PC-9 (cell line): ENCODE results near the gene LSM7. TPM values are rescaled to one million over a fixed set of nuclear protein-coding genes. Genes with fewer than 3 reads are reported as not detected.

Experiments
- BruUV-seq: library from RNA; stranded (reverse); fragments of 400-500 nt; replicated peaks from 2 replicates; lab custom pipeline; 2021; lab: Mats Ljungman, UMichigan
- CTCF ChIA-PET: fragments of 300-600 bp; sonication (Branson Sonifier 250); formaldehyde crosslinking; loops from one replicate; lab custom pipeline; 2022; ENCODE audit warnings: antibody characterized with exemption; lab: Charles Lee
- POLR2A ChIA-PET: fragments of 300-600 bp; sonication (Branson Sonifier 250); formaldehyde crosslinking; loops from one replicate; lab custom pipeline; 2022; ENCODE audit warnings: antibody characterized with exemption; ENCODE audit not compliant: unreplicated experiment; lab: Charles Lee
- DNase-seq, 2 experiments: peaks; one replicate each; pipeline versions ENCODE4 v3.0.0 to v3.0.0-alpha.2; 2015 to 2022; ENCODE audit warnings: mixed read lengths in 1 of 2
- H2AFZ ChIP-seq: fragments of 200-600 bp; sonication (generic); 2 replicates; pipeline ENCODE4 v1.8.1; 2017; ENCODE audit warnings: antibody characterized with exemption
- H3F3A ChIP-seq: fragments of 200-600 bp; sonication (generic); 2 replicates; pipeline ENCODE4 v1.8.1; 2017; ENCODE audit warnings: antibody characterized with exemption, mild to moderate bottlenecking, low read depth; ENCODE audit not compliant: insufficient read depth
- H3K27ac ChIP-seq: fragments of 200-600 bp; sonication (generic); 2 replicates; pipeline ENCODE4 v1.6.1; 2016; ENCODE audit warnings: mixed run types
- H3K27me3 ChIP-seq: fragments of 200-600 bp; sonication (generic); 2 replicates; pipeline ENCODE4 v1.6.1; 2016; ENCODE audit warnings: low read depth, mixed run types; ENCODE audit not compliant: insufficient read depth
- H3K36me3 ChIP-seq: fragments of 200-600 bp; sonication (generic); 2 replicates; pipeline ENCODE4 v1.6.1; 2016; ENCODE audit warnings: low read depth, mixed run types
- H3K4me1 ChIP-seq: fragments of 200-600 bp; sonication (generic); replicated peaks from 2 replicates; pipeline ENCODE4 v1.6.1; 2016; ENCODE audit warnings: mixed run types; ENCODE audit not compliant: insufficient read depth
- H3K4me2 ChIP-seq: fragments of 200-600 bp; sonication (generic); 2 replicates; pipeline ENCODE4 v1.6.1; 2017; ENCODE audit warnings: mixed run types
- H3K4me3 ChIP-seq: fragments of 200-600 bp; sonication (generic); 2 replicates; pipeline ENCODE4 v1.6.1; 2016; ENCODE audit warnings: mixed run types
- H3K79me2 ChIP-seq: fragments of 200-600 bp; sonication (generic); 2 replicates; pipeline ENCODE4 v1.6.1; 2017; ENCODE audit warnings: low read depth, mixed run types
- H3K9me2 ChIP-seq: fragments of 200-600 bp; sonication (generic); 2 replicates; pipeline ENCODE4 v1.8.1; 2017; ENCODE audit warnings: mild to moderate bottlenecking; ENCODE audit not compliant: insufficient read depth
- H3K9me3 ChIP-seq: fragments of 200-600 bp; sonication (generic); 2 replicates; pipeline ENCODE4 v1.8.1; 2016; ENCODE audit warnings: low read depth; ENCODE audit not compliant: insufficient read depth
- H4K20me1 ChIP-seq: fragments of 200-600 bp; sonication (generic); 2 replicates; pipeline ENCODE4 v1.8.1; 2017; ENCODE audit not compliant: insufficient read depth
- EZH2 ChIP-seq: fragments of 200-600 bp; sonication (generic); IDR thresholded peaks from 2 replicates; pipeline ENCODE4 v1.8.0; 2017; ENCODE audit warnings: antibody characterized with exemption, low read depth
- intact Hi-C: fragments of 100-400 bp; cut with micrococcal nuclease; formaldehyde crosslinking; loops from one replicate; pipeline ENCODE4 v1.10.0; 2022; ENCODE audit not compliant: unreplicated experiment
- total RNA-seq: library from RNA; stranded (reverse); gene quantifications from 2 replicates; pipeline ENCODE4 v1.2.3, GENCODE V29; 2021
- TF ChIP-seq, protein P1 (sequence below): fragments of 200-600 bp; sonication (generic); conservative IDR thresholded peaks from 2 replicates; pipeline ENCODE4 v1.6.1; 2017; ENCODE audit warnings: mixed run types, antibody characterized with exemption, mild to moderate bottlenecking, moderate library complexity

LSM7 gene
- total RNA-seq, 1 experiment from 2014 or later, result 80.2 TPM

DNA sequence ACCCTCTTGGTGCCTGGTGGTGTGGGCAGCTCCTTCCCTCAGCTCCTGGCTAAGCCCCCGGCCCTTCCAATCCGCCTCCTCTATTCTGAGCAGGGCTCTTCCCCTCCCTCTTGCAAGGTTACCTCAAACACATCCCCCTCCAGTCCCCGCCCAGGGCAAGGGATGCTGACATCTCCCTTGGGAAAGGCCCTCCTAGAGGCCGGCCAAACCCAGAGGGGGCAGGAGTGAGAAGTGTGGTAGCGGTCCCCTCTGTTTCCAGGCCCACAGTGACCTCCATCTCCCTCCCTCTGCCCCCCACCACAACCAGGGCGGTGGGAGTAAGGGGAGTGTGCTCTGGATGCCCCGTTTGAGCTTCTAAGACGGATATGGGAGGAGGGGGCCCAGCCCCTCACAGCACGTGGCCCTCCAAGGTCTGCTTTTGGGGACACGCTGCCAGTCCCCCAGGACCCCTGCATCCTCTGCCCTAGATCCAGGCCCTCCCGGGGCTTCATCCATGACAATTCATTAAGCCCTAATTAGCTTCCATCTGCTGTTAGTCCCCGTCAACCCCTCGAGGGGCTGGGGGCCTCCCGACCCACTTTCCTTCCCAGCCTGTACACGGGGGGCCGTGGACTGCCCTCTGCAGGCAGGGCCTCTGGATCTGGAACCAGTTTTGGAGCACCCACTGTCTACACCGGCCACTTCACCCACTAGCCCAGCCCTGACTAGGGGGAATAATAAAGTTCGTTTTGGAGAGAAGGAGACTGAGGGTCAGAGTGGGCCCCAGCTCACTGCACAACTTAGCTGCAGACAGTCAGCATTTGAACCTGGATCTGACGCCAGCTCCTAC lies 22.7 kb downstream of the LSM7 start:
- Histone ChIP-seq H3K4me2 (no peak overlapping the region), H3K4me3 (no peak overlapping the region), H3K36me3 (no peaks in the 10 kb centered on the region), H2AFZ (no peak overlapping the region), H3K9me2 (no peaks in the 10 kb centered on the region), H3K79me2 (no peaks in the 10 kb centered on the region), H3K27ac (no peak overlapping the region), H4K20me1 (no peaks in the 10 kb centered on the region), H3K27me3 (0 out of 2 replicates have a peak, but pooled peaks cover 3% of the 10 kb centered on the region), H3K9me3 (no peaks in the 10 kb centered on the region), H3K4me1 (no peaks in the 10 kb centered on the region), H3F3A (no peaks in the 10 kb centered on the region)
- DNase-seq, result no peak
- ChIA-PET CTCF (no interaction called here), POLR2A (no interaction called here)
- no TSS peak for BruUV-seq
- intact Hi-C loops, result no loop called here
- TF ChIP-seq EZH2, result no peak
- TF ChIP-seq, protein P1, sequence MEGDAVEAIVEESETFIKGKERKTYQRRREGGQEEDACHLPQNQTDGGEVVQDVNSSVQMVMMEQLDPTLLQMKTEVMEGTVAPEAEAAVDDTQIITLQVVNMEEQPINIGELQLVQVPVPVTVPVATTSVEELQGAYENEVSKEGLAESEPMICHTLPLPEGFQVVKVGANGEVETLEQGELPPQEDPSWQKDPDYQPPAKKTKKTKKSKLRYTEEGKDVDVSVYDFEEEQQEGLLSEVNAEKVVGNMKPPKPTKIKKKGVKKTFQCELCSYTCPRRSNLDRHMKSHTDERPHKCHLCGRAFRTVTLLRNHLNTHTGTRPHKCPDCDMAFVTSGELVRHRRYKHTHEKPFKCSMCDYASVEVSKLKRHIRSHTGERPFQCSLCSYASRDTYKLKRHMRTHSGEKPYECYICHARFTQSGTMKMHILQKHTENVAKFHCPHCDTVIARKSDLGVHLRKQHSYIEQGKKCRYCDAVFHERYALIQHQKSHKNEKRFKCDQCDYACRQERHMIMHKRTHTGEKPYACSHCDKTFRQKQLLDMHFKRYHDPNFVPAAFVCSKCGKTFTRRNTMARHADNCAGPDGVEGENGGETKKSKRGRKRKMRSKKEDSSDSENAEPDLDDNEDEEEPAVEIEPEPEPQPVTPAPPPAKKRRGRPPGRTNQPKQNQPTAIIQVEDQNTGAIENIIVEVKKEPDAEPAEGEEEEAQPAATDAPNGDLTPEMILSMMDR, result no peak

DNA sequence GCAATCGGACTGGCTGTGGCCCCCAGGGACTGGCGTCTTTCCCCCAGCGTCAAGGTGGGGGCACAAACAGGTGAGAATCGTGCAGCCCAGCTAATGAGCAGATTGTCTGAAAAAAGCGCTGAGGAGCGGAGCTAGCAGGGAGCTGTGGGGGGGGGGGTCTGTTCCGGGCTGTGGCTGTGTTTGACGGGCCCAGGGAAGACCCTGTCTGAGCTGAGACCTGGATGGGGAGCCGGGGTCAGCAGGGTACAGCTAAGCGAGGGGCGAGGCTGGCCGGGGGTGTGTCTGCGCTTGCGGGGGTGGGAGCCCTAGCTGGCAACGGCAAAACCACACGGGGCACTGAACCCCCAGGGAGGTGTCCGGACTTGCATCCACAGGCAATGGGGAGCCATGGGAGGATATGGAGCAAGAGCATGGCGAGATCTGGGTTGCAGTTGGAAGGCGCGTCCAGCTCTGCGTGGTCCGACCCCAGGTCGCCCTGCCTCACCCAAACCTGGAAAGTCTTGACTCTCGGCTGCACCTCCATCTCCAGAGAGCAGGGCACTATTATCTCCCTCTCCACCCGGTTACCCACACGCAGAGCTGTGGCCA lies 25.1 kb downstream of the LSM7 start:
- DNase-seq, result no peak
- BruUV-seq, result no TSS peak
- Histone ChIP-seq H3K36me3 (no peaks in the 10 kb centered on the region), H3K4me1 (no peaks in the 10 kb centered on the region), H2AFZ (no peak overlapping the region), H3F3A (no peaks in the 10 kb centered on the region), H3K4me3 (no peak overlapping the region), H3K4me2 (no peak overlapping the region), H3K9me3 (no peaks in the 10 kb centered on the region), H3K79me2 (no peaks in the 10 kb centered on the region), H3K27ac (no peak overlapping the region), H3K27me3 (no peaks in the 10 kb centered on the region), H3K9me2 (no peaks in the 10 kb centered on the region), H4K20me1 (no peaks in the 10 kb centered on the region)
- intact Hi-C loops, result no loop called here
- TF ChIP-seq, protein P1, result no peak
- TF ChIP-seq EZH2, result no peak
- CTCF ChIA-PET, result no interaction called here
- POLR2A ChIA-PET, result no interaction called here

- TF ChIP-seq, protein P1, result no peak
- no peak for TF ChIP-seq EZH2
- H3K4me3 ChIP-seq, result no peak overlapping the region
- H3K9me3 ChIP-seq, result no peaks in the 10 kb centered on the region
- H3K9me2 ChIP-seq, result no peaks in the 10 kb centered on the region
- CTCF ChIA-PET, result no interaction called here
- H4K20me1 ChIP-seq, result no peaks in the 10 kb centered on the region
- H3K27ac ChIP-seq, result no peak overlapping the region
- intact Hi-C loops, result no loop called here
- no peaks in the 10 kb centered on the region for H3K79me2 ChIP-seq
- H3K4me2 ChIP-seq, result no peak overlapping the region
- POLR2A ChIA-PET, result no interaction called here
- no peaks in the 10 kb centered on the region for H3K36me3 ChIP-seq
- no peaks in the 10 kb centered on the region for H3K4me1 ChIP-seq
- H3K27me3 ChIP-seq, result no peaks in the 10 kb centered on the region
- H2AFZ ChIP-seq, result no peak overlapping the region
- BruUV-seq, result no TSS peak
- no peak for DNase-seq
- no peaks in the 10 kb centered on the region for H3F3A ChIP-seq
These were observed 25.8 kb downstream of the LSM7 start for GRCh38 chr19:2302319-2303210.
